NK-92 (cell line): ENCODE results near the gene TTLL5.

Experiments
- DNase-seq: peaks from one replicate; lab custom pipeline; 2025; ENCODE audit not compliant: unreplicated experiment; lab: John Stamatoyannopoulos, UW

TTLL5 gene

DNA sequence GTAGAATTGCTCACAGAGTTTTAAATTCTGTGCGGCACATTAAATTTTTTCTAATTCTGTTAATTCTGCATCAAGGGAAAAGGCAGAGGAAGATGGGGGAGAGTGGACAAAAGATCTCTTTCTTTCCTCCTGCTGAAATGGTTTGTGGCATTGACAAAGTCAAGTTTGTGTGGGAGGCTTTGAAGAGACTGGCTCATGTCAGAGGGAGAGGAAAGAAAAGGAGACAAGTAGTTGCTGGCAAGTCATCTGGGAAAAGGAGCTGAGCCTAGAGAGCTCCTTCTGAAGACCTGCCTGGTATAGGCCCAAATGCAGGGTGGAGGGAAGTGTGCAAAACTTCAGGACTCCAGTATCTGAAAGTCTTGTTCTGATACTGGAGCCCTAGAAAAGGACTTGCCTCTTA lies 36.3 kb downstream of the TTLL5 start:
- DNase-seq = no peak

DNA sequence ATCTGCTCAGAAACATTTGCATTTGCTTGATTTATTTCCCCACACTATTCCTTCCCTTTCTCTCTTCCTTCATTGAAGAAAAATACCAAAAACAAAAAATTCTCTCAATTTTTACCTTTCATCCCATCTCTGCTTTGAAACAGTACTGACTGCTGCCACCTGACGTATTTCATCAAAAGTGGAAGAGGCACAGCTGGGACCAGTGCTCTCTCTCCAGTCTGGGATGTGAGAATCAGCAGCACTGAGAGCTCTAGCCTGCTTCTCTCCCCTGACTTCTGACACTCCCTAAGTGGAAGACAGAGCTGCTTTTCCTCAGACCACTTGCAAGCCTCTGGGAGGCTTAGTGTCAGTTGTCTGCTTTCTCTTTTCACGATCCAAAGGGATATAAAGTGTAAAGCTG lies 36.9 kb downstream of the TTLL5 start:
- no peak for DNase-seq

GRCh38 chr14:75699331-75699730 lies 38.3 kb downstream of the TTLL5 start:
- DNase-seq = no peak

- DNase-seq = no peak
Measured at GRCh38 chr14:75700295-75700694, 39.2 kb downstream of the TTLL5 start.

- no peak for DNase-seq
Measured at GRCh38 chr14:75702122-75702521, 41.1 kb downstream of the TTLL5 start.

DNA sequence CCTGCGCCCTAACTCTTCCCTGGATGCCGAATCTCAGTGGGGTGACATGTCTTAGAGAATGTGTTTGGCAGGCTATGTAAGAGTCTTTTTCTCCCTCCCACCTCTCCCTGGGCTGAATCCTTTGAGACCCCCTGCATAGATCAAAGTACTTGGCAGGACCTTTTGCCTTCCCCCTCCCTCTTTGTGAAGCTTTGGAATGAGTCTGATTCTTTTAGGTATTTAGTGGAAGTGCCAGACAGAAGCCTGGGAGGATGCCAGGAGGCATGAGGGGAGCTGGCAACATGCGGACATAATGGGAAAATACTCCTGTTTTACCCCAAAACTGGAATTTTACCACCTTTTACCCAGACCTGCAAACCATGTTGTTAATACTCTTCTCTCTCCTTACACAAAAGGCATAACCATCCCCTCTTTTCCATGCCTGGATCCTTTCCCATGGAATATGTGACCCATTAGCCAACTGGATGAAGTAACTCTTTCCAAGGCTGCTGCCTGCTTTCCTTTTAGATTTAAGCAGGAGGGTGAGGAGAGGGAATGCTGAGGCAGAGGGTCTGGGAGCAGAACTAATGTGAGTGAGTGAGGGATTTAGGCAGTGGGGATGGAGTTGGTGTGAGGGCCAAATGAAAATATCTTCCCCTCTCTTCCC lies 41.7 kb downstream of the TTLL5 start:
- DNase-seq = no peak

DNA sequence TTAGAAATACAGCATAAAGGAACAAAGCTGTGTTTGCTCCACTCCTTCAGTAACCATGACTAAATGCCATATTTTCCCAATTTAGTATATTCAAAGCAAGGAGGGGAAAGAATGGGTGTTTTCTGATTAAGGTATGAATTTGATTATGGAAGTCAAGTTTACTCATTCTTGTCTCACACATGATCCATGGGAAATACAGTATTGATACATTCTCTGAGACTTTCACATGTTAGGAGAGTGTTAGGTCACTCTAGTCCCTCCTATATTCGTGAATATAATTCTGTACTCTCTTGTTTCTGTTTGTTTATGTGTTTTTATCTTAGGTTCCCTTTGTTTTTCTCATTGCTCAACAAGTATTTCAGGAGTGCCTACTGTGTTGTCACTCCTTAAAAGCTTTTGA lies 42.4 kb downstream of the TTLL5 start:
- DNase-seq = no peak

- no peak for DNase-seq
Measured at GRCh38 chr14:75705014-75705413, 44.0 kb downstream of the TTLL5 start.

DNA sequence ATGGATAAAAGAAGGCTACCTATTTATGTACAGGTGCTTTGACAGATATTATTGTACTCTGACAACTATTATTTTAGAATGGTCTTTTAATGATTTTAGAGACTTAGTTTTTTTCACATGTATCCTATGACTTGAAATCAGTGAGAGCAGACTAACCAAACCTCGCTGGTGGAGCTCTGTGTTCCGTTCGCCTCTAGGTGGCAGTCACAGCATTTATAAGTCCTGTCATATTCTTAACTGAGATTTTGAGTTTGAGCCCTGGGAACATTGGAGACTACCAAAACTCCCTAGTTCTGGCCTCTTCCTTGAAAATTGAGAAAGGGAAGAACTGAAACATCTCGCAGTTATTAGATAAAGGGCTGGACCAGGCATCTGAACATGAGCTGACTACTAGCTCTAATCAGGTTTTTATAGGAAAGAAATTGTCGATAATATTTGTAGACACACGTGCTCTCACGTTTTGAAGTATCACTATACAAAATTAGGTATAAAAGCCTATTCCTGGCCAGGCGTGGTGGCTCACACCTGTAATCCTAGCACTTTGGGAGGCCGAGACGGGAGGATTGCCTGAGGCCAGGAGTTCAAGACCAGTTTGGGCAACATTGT lies 48.3 kb downstream of the TTLL5 start:
- no peak for DNase-seq

DNA sequence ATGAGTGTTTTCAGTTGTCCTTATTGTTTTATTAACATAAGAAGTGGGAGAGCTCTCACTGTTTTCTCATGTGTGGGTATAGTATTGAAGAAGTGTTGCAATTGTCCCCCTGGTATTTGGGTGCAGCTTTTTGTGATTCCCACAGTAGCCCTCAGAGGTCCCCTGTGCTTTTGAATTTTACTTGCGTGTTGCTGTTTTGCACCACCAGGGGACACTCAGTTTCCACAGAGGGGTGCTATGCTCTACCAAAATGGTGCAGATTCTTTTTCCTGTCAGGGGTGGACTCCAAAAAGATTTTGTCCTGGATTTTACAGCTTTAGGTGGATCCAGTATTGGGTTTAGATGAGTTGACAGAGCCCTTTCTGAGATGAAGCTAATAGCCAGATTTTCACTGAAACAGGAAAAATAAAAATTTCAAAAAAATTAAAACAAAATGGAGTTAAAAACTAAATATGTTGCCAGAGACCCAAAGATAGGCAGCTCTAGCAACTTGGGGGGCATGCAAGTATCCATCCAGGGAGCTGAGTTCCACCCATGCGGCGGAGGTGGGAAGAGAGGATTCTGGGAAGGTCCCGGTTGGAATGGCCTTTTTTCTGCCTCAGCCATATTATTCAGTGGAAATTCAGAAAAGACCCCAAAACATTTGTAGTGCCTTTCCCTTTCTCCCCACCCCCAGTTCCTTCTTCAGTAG lies 50.2 kb downstream of the TTLL5 start:
- DNase-seq = no peak

- no peak for DNase-seq
Measured at GRCh38 chr14:75711796-75712211, 50.8 kb downstream of the TTLL5 start.

- DNase-seq = no peak
Measured at GRCh38 chr14:75714991-75715390, 53.9 kb downstream of the TTLL5 start.

GRCh38 chr14:75715926-75716780 lies 55.1 kb downstream of the TTLL5 start:
- DNase-seq = no peak

DNA sequence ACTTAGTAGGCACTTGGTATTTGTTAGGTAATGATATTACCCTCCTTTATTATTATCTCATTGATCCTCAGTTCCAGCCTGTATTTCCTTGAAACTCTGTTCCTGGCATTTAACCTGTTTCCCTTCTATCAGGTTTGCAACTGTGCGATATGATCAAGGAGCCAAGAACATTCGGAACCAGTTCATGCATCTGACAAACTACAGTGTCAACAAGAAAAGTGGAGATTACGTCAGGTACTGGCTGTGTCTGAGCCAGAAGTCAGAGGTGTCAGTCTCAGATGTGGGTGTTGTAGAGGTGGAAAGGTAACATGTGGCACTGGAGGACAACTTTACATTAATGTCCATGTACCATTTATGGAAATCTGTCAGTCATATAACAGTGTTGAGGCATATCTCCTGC lies 56.7 kb downstream of the TTLL5 start:
- no peak for DNase-seq

GRCh38 chr14:75718199-75718598 lies 57.2 kb downstream of the TTLL5 start:
- no peak for DNase-seq

DNA sequence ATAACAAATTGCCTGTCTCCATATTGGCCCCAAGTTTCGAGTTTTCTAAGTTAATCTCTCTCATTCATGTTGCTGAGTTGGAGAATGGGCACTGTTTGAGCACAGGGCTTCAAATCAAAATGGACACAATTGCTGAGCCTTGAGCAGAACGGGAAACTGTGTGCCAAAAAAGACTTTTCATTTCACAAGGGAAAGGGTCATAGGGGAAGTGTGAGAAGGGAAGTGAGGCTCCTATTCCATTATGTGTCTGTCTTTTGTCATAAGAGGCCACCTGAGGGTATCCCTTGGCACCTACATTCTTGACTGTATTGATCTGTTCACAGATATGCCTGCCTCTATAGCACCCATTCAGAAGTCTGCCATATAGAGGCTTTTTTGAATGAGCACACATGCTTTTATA lies 59.1 kb downstream of the TTLL5 start:
- no peak for DNase-seq

DNA sequence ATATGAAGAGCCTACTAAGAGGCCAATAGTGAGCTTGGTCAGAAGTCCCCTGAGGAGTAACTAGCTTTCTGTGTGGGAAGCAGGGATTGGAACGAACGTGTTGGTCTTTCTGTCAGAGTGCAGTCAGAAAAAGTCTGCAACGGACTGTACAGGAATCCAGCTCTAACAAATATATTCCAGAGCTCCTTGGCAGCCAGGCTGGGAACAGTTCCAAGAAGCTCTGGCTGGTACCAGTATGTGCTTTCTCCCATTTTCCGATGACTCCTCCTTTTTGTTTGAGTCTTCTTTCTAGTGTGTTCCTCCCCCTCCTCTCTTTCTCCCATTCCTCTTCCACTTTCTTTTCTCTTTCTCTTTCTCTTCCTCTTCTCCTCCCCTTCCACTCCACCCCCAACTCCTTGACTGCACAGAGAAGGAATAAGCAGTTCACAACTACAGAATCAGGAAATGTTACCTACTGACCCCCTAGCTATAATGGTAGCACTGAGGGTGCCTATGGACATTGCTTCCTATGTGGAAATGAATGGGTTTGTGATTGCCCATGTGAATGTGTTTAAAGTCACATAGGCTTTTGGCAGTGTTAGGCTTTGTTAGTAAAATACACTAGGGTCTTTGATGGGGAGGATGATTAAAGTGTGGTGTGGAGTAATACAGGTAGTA lies 59.9 kb downstream of the TTLL5 start:
- DNase-seq = no peak

DNA sequence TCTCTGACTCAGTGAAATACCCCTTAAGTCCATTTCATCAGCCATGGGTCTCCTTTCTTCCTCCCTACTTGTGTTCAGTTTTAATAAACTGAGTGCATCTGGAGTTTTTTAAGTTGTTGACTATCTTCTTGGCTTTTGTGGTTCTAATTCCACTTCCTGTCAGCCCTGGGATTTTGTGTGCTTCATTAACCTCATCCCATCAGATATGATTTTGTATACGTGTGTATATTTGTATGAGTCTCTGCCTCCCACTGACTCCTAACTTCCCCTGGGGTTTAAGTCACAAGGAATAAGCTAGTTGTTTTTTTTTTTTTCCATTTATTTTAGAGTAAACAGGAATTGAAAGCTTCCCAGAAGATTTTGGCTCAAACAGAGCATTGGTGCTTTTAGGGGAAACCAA lies 62.7 kb downstream of the TTLL5 start:
- no peak for DNase-seq

DNA sequence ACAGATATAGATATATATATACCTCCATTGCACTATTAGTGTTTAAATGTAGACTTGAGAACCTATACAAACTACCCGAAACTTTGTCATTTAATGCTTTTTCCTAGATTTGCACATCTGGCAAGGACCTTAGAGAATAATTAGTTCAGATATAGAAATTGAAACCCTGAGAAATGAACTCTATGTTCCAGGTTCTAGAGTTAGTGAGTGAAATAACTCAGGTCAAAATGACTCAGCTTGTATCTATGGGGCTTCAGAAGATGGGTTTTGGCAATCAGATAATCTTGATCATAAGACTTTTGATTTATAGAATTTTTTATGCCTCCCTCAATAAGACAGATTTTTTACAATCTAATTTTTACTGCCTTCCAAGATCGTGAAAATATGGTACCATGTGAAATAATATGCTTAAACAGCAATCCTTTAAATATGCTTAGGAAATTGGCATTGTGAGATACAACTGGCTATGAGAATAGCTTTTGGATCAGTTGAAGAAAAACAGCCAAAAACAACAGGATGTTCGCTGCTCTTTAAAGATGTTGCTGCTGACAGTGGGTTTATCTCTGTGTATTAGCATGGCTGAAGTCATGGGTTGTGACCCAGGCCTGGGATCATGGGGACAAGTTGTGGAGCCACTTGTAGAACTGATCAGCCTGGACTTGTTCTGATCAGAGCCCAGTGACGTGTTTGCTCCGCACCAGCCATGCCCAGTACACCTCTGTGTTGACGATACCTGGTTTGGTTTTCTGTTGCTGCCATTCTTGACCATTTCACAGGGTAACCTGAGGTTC lies 63.6 kb downstream of the TTLL5 start:
- DNase-seq = no peak

DNA sequence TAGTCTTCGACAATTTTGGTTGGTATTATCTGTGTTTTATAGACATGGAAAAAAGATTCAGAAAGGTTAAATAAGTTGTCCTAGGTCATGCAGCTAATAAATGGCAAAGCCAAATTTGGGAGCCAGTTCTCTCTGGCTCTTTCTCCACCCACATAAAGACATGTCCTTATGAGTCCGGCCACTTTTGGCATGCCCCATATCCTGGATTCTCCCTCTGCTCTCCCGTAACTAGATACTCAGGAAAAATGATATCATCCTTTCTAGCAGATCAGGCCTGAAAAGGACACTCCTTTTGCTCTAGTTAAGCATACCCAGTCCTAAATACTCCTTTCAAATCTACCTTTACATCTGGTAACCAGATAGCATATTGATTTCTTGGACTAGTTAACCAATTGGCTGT lies 64.4 kb downstream of the TTLL5 start:
- no peak for DNase-seq
